Measurements from ENCODE around the gene CALCOCO2.

DNA sequence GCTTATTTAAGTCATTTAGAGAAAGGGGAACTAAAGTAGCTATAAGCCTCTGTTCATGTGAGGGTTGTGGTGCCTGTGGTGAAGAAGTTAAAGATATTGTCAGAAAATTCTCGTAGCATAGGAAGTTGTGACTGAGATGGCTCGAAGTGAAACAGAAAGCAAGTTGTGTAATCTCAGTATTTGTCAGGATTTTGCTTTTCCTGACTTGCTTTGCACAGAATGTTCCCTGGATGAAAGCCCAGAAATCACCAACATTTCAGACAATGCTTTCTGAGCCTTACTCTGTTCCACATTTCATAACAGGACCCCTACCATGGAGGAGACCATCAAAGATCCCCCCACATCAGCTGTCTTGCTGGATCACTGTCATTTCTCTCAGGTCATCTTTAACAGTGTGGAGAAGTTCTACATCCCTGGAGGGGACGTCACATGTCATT lies 10.6 kb downstream of the CALCOCO2 start:
- TF ChIP-seq EP300 (IDR thresholded peaks at IDR 0.05) (peak; percentile 96 to 98), CTCF (IDR thresholded peaks at IDR 0.05) (no peak), POLR2A (IDR thresholded peaks at IDR 0.05) (peak; percentile 24 to 68)

Data from tibial nerve (tissue), 4 donors.